ENCODE data around the gene KCNJ5.

GRCh38 chr11:128926437-128927107 lies 35.4 kb downstream of the KCNJ5 start:
- TF ChIP-seq TEAD4 (IDR thresholded peaks at IDR 0.05) (peak; percentile 87), TAF1 (IDR thresholded peaks at IDR 0.05; ENCODE audit: low read depth) (0 out of 2 replicates have a peak, but pooled peaks have one; percentile 18), REST (IDR thresholded peaks at IDR 0.05; ENCODE audit: low read depth) (no peak), YY1 (IDR thresholded peaks at IDR 0.05; ENCODE audit: low read depth) (no peak), EP300 (IDR thresholded peaks at IDR 0.05; ENCODE audit: borderline replicate concordance) (peak; percentile 89), RAD21 (IDR thresholded peaks at IDR 0.05; ENCODE audit: low read depth) (no peak), MAX (IDR thresholded peaks at IDR 0.05) (no peak; the same call in none of the 2 replicates), EGR1 (IDR thresholded peaks at IDR 0.05) (no peak), CEBPB (IDR thresholded peaks at IDR 0.05) (no peak), NFIC (IDR thresholded peaks at IDR 0.05) (peak; percentile 84), CREB1 (IDR thresholded peaks at IDR 0.05; ENCODE audit: low read depth) (no peak), USF1 (IDR thresholded peaks at IDR 0.05) (no peak), FOXM1 (IDR thresholded peaks at IDR 0.05; ENCODE audit: borderline replicate concordance, low read depth) (peak; percentile 77; the same call in 1 of the 2 replicates), ZBTB7A (IDR thresholded peaks at IDR 0.05; ENCODE audit: low read depth) (peak; percentile 52; the same call in 1 of the 2 replicates)
